ENCODE results near the gene CTNNA1. TPM values are rescaled to one million over a fixed set of nuclear protein-coding genes. Genes with fewer than 3 reads are reported as not detected.

The CTNNA1 gene
- total and polyA plus RNA-seq, 2 of the 8 experiments (the other 6 are each of a cell fraction or from before 2014, with no cell fraction given) = 115 to 349 TPM

DNA sequence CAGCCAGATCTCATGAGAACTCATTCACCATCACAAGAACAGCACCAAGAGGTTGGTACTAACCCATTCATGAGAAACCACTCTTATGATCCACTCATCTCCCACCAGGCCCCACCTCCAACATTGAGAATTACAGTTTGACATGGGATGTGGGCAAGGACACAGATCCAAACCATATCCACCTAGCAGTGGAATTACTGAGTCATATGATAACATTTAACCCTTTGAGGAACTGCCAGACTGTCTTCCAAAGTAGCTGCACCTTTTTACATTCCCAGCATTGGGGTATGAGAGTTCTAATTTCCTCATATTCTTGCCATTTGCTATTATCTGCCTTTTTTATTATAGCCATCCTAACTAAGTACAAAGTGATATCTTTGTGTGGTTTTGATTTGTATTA, 51.9 kb downstream of the CTNNA1 start:
- Histone ChIP-seq H3K23ac (ENCODE audit: insufficient read length) (no peak overlapping the region), H2BK12ac (ENCODE audit: low read depth, low read length) (no peak overlapping the region), H2BK15ac (ENCODE audit: low read length) (no peak overlapping the region), H3K4me3 (ENCODE audit: extremely low read depth in 1 of 4, insufficient read depth in 2 of 4, low read depth in 3 of 4, low read length in 4 of 4) (no peak overlapping the region), H2BK5ac (ENCODE audit: low read depth, low read length) (no peak overlapping the region), H3K9me3 (ENCODE audit: insufficient read depth in 2 of 2, low read depth in 1 of 2, low read length in 1 of 2) (peaks cover 0 to 2% of the 10 kb centered on the region in 2 experiments; a peak in 1 of 4 replicates), H3K23me2 (ENCODE audit: low read depth, low read length) (no peaks in the 10 kb centered on the region), H4K8ac (ENCODE audit: extremely low read depth, insufficient read depth, low read length) (no peak overlapping the region), H3K56ac (replicated peaks; ENCODE audit: insufficient read length, low read depth, low read length) (no peak overlapping the region), H2BK120ac (replicated peaks; ENCODE audit: low read depth, low read length) (no peak overlapping the region), H2AK5ac (ENCODE audit: low read depth, low read length) (no peak overlapping the region), H4K5ac (ENCODE audit: insufficient read length, low read depth, low read length) (no peak overlapping the region), H3K27me3 (replicated peaks in 1 of 4; ENCODE audit: control insufficient read depth in 3 of 4, extremely low read depth in 1 of 4, insufficient read depth in 3 of 4, low read length in 3 of 4) (no peaks in the 10 kb centered on the region), H2BK20ac (ENCODE audit: low read length) (no peak overlapping the region), H3K18ac (ENCODE audit: extremely low read depth, low read length) (no peak overlapping the region), H3K9ac (replicated peaks in 1 of 4; ENCODE audit: extremely low read depth in 1 of 4, low read depth in 3 of 4, low read length in 3 of 4) (no peak overlapping the region), H3K36me3 (ENCODE audit: control insufficient read depth in 2 of 4, insufficient read depth in 4 of 4, low read length in 3 of 4) (peaks cover 0 to 10% (median 2%) of the 10 kb centered on the region in 4 experiments; a peak in 3 of 8 replicates), H4K91ac (replicated peaks; ENCODE audit: insufficient read length, low read length) (no peak overlapping the region), H3K4me2 (ENCODE audit: insufficient read depth in 1 of 2, low read depth in 2 of 2, low read length in 2 of 2) (no peak overlapping the region), H3K14ac (ENCODE audit: insufficient read length) (no peak overlapping the region), H2AFZ (ENCODE audit: low read length) (no peak overlapping the region), H3K79me1 (ENCODE audit: low read depth, low read length) (no peaks in the 10 kb centered on the region; the same call in 1 of the 2 replicates), H3K27ac (ENCODE audit: low read depth, low read length) (no peak overlapping the region), H3K79me2 (ENCODE audit: control insufficient read depth in 1 of 2, insufficient read depth in 2 of 2, low read length in 2 of 2) (peaks cover 0 to 74% of the 10 kb centered on the region in 2 experiments; a peak in 3 of 4 replicates), H3K4me1 (replicated peaks in 1 of 4; ENCODE audit: control insufficient read depth in 3 of 4, insufficient read depth in 4 of 4, low read length in 3 of 4) (no peaks in the 10 kb centered on the region; a peak in 1 of 7 replicates), H3K4ac (replicated peaks; ENCODE audit: insufficient read length, low read depth, low read length) (no peak overlapping the region), H4K20me1 (replicated peaks in 1 of 2; ENCODE audit: control insufficient read depth in 1 of 2, insufficient read depth in 2 of 2, low read length in 2 of 2) (no peaks in the 10 kb centered on the region)
- FAIRE-seq (no peak), DNase-seq (ENCODE audit: low read depth in 1 of 2, low spot score in 2 of 2) (no peak)
- POLR2A ChIA-PET (ENCODE audit: partially characterized antibody) = no interaction called here
- TF ChIP-seq TAF1 (IDR thresholded peaks at IDR 0.05; ENCODE audit: low read depth, low read length) = no peak
- TF ChIP-seq, protein P1, sequence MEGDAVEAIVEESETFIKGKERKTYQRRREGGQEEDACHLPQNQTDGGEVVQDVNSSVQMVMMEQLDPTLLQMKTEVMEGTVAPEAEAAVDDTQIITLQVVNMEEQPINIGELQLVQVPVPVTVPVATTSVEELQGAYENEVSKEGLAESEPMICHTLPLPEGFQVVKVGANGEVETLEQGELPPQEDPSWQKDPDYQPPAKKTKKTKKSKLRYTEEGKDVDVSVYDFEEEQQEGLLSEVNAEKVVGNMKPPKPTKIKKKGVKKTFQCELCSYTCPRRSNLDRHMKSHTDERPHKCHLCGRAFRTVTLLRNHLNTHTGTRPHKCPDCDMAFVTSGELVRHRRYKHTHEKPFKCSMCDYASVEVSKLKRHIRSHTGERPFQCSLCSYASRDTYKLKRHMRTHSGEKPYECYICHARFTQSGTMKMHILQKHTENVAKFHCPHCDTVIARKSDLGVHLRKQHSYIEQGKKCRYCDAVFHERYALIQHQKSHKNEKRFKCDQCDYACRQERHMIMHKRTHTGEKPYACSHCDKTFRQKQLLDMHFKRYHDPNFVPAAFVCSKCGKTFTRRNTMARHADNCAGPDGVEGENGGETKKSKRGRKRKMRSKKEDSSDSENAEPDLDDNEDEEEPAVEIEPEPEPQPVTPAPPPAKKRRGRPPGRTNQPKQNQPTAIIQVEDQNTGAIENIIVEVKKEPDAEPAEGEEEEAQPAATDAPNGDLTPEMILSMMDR (IDR thresholded peaks at IDR 0.05; ENCODE audit: control extremely low read depth in 1 of 3, insufficient read depth in 1 of 3, low read depth in 1 of 3, low read length in 3 of 3) = no peak
- CTCF ChIA-PET (ENCODE audit: partially characterized antibody) = interaction anchor here (1.2 to 5.2 kb wide), 6 partner anchors 10 to 164 kb away, joined by 3 to 38 read pairs (median 6); no protein-coding TSS in a partner anchor
